ENCODE results near the gene PAQR9. TPM values are rescaled to one million over a fixed set of nuclear protein-coding genes. Genes with fewer than 3 reads are reported as not detected.

PAQR9 gene
- total RNA-seq, 2 experiments from 2014 or later, result not detected

- ChIA-PET POLR2A (no interaction called here), CTCF (no interaction called here)
Measured at GRCh38 chr3:142960322-142960850, 3.1 kb downstream of the PAQR9 start.

GRCh38 chr3:142958707-142959106 is 4.8 kb downstream of the PAQR9 start:
- ChIA-PET CTCF (no interaction called here), POLR2A (no interaction called here)

- ChIA-PET POLR2A (no interaction called here), CTCF (interaction anchor here (1.0 to 1.3 kb wide), 2 partner anchors 12 to 13 kb away, joined by 3 read pairs; no protein-coding TSS in a partner anchor)
Measured at GRCh38 chr3:142953443-142953842, 10.0 kb downstream of the PAQR9 start.

GRCh38 chr3:142952272-142953193 is 10.9 kb downstream of the PAQR9 start:
- CTCF ChIA-PET, result interaction anchor here (1.0 to 1.3 kb wide), 2 partner anchors 12 to 13 kb away, joined by 3 read pairs; no protein-coding TSS in a partner anchor
- POLR2A ChIA-PET, result no interaction called here

- ChIA-PET CTCF (no interaction called here), POLR2A (no interaction called here)
Measured at GRCh38 chr3:142951794-142952193, 11.7 kb downstream of the PAQR9 start.

GRCh38 chr3:142950972-142951371 is 12.5 kb downstream of the PAQR9 start:
- ChIA-PET CTCF (no interaction called here), POLR2A (no interaction called here)

- CTCF ChIA-PET, result no interaction called here
- POLR2A ChIA-PET, result no interaction called here
Measured at GRCh38 chr3:142947799-142948575, 15.5 kb downstream of the PAQR9 start.

GRCh38 chr3:142947352-142947751 is 16.1 kb downstream of the PAQR9 start:
- CTCF ChIA-PET, result no interaction called here
- POLR2A ChIA-PET, result no interaction called here

GRCh38 chr3:142946861-142947260 is 16.6 kb downstream of the PAQR9 start:
- CTCF ChIA-PET, result no interaction called here
- POLR2A ChIA-PET, result no interaction called here

GRCh38 chr3:142945023-142945422 is 18.5 kb downstream of the PAQR9 start:
- ChIA-PET CTCF (no interaction called here), POLR2A (interaction anchor here (1.0 kb wide), 1 partner anchor 56 kb away, joined by 5 read pairs; the partner anchor contains the start of gene U2SURP)

GRCh38 chr3:142944342-142944741 is 19.1 kb downstream of the PAQR9 start:
- ChIA-PET POLR2A (interaction anchor here (1.0 kb wide), 1 partner anchor 57 kb away, joined by 5 read pairs; the partner anchor contains the start of gene U2SURP), CTCF (interaction anchor here (0.8 kb wide), 1 partner anchor 11 kb away, joined by 3 read pairs; no protein-coding TSS in a partner anchor)

GRCh38 chr3:142943870-142944269 is 19.6 kb downstream of the PAQR9 start:
- ChIA-PET CTCF (interaction anchor here (0.8 kb wide), 1 partner anchor 11 kb away, joined by 3 read pairs; no protein-coding TSS in a partner anchor), POLR2A (interaction anchor here (1.0 kb wide), 1 partner anchor 57 kb away, joined by 5 read pairs; the partner anchor contains the start of gene U2SURP)

- ChIA-PET POLR2A (no interaction called here), CTCF (no interaction called here)
Measured at GRCh38 chr3:142943349-142943748, 20.1 kb downstream of the PAQR9 start.

- ChIA-PET POLR2A (no interaction called here), CTCF (no interaction called here)
Measured at GRCh38 chr3:142941373-142942123, 21.9 kb downstream of the PAQR9 start.

GRCh38 chr3:142940472-142940871 is 23.0 kb downstream of the PAQR9 start:
- ChIA-PET POLR2A (no interaction called here), CTCF (interaction anchor here (1.2 to 1.4 kb wide), 2 partner anchors 10 to 13 kb away, joined by 3 to 4 read pairs; no protein-coding TSS in a partner anchor)

GRCh38 chr3:142940000-142940399 is 23.5 kb downstream of the PAQR9 start:
- POLR2A ChIA-PET, result no interaction called here
- CTCF ChIA-PET, result interaction anchor here (1.2 to 1.4 kb wide), 2 partner anchors 9 to 13 kb away, joined by 3 to 4 read pairs; no protein-coding TSS in a partner anchor

GRCh38 chr3:142935963-142936362 is 27.5 kb downstream of the PAQR9 start:
- ChIA-PET POLR2A (interaction anchor here (0.6 kb wide), 1 partner anchor 34 kb away, joined by 3 read pairs; no protein-coding TSS in a partner anchor), CTCF (no interaction called here)

GRCh38 chr3:142934887-142935269 is 28.6 kb downstream of the PAQR9 start:
- ChIA-PET POLR2A (no interaction called here), CTCF (no interaction called here)

GRCh38 chr3:142934128-142934886 is 29.2 kb downstream of the PAQR9 start:
- ChIA-PET CTCF (no interaction called here), POLR2A (no interaction called here)
